ENCODE results near the gene TRPM4. TPM values are rescaled to one million over a fixed set of nuclear protein-coding genes. Genes with fewer than 3 reads are reported as not detected.
"Not testable (repeated sequence)": the region's sequence is repeated elsewhere in the genome, so short reads cannot be mapped to it uniquely, and the experiment has no call there.

The TRPM4 gene
- polyA plus RNA-seq, 3 donors = 29.4 to 62.7 (median 39.0) TPM

GRCh38 chr19:49222011-49222410, 64.4 kb downstream of the TRPM4 start:
- DNase-seq = no peak

GRCh38 chr19:49222528-49222927, 64.9 kb downstream of the TRPM4 start:
- no peak for DNase-seq

- no peak for DNase-seq
These were observed 65.9 kb downstream of the TRPM4 start for GRCh38 chr19:49223472-49223871.

- not testable (repeated sequence) for DNase-seq
These were observed 66.8 kb downstream of the TRPM4 start for GRCh38 chr19:49224441-49224840.

- DNase-seq = no peak
These were observed 67.3 kb downstream of the TRPM4 start for GRCh38 chr19:49224879-49225278.

- DNase-seq = no peak
These were observed 71.8 kb downstream of the TRPM4 start for GRCh38 chr19:49229416-49229815.

- DNase-seq = no peak
These were observed 73.8 kb downstream of the TRPM4 start for GRCh38 chr19:49231389-49231788.

GRCh38 chr19:49231804-49232203, 74.2 kb downstream of the TRPM4 start:
- no peak for DNase-seq

- DNase-seq = no peak
These were observed 75.6 kb downstream of the TRPM4 start for GRCh38 chr19:49233163-49233562.

GRCh38 chr19:49241769-49242168, 84.2 kb downstream of the TRPM4 start:
- no peak for DNase-seq

GRCh38 chr19:49243129-49243528, 85.5 kb downstream of the TRPM4 start:
- DNase-seq = no peak

- no peak for DNase-seq
These were observed 86.1 kb downstream of the TRPM4 start for GRCh38 chr19:49243726-49244125.

GRCh38 chr19:49244256-49244655, 86.7 kb downstream of the TRPM4 start:
- no peak for DNase-seq

- no peak for DNase-seq
These were observed 90.1 kb downstream of the TRPM4 start for GRCh38 chr19:49247676-49248075.

- DNase-seq = no peak
These were observed 92.3 kb downstream of the TRPM4 start for GRCh38 chr19:49249933-49250332.

- DNase-seq = no peak
These were observed 98.1 kb downstream of the TRPM4 start for GRCh38 chr19:49255674-49256073.

GRCh38 chr19:49256691-49257090, 99.1 kb downstream of the TRPM4 start:
- DNase-seq = no peak

Other genes with a start within 250 kb of the TRPM4 start
- gene DHDH, start 224.1 kb upstream of the TRPM4 start, polyA plus RNA-seq (ENCODE audit: insufficient read length in 3 of 3) = 10 to 100 TPM in 1 of 3 donors, 1 to 10 TPM in 2; 8.5 to 11.6 (median 9.7) TPM
- 10 to 100 TPM; 76.5 to 91.9 (median 87.6) TPM for gene BAX, start 202.9 kb upstream of the TRPM4 start, polyA plus RNA-seq (ENCODE audit: insufficient read length in 3 of 3)
- gene FTL, start 192.5 kb upstream of the TRPM4 start, polyA plus RNA-seq (ENCODE audit: insufficient read length in 3 of 3) = 1,000 to 10,000 TPM; 2,476 to 3,205 (median 2,712) TPM
- gene GYS1, start 164.5 kb upstream of the TRPM4 start, polyA plus RNA-seq (ENCODE audit: insufficient read length in 3 of 3) = 10 to 100 TPM; 42.9 to 56.7 (median 55.5) TPM
- gene RUVBL2, start 163.9 kb upstream of the TRPM4 start, polyA plus RNA-seq (ENCODE audit: insufficient read length in 3 of 3) = 100 to 1,000 TPM in 2 of 3 donors, 10 to 100 TPM in 1; 96.2 to 118 (median 101) TPM
- under 1 TPM in 2 of 3 donors, not detected in 1; 0.30 to 0.71 TPM for gene LHB, start 140.7 kb upstream of the TRPM4 start, polyA plus RNA-seq (ENCODE audit: insufficient read length in 3 of 3)
- gene CGB3, start 133.5 kb upstream of the TRPM4 start, polyA plus RNA-seq (ENCODE audit: insufficient read length in 3 of 3) = not detected
- gene CGB2, start 125.9 kb upstream of the TRPM4 start, polyA plus RNA-seq (ENCODE audit: insufficient read length in 3 of 3) = not detected
- gene CGB1, start 120.9 kb upstream of the TRPM4 start, polyA plus RNA-seq (ENCODE audit: insufficient read length in 3 of 3) = not detected
- gene CGB5, start 113.9 kb upstream of the TRPM4 start, polyA plus RNA-seq (ENCODE audit: insufficient read length in 3 of 3) = under 1 TPM in 1 of 3 donors, not detected in 2; 0.20 TPM
- gene CGB8, start 108.7 kb upstream of the TRPM4 start, polyA plus RNA-seq (ENCODE audit: insufficient read length in 3 of 3) = under 1 TPM in 1 of 3 donors, not detected in 2; 0.39 TPM
- 1 to 10 TPM in 2 of 3 donors, under 1 TPM in 1; 0.74 to 1.4 (median 1.2) TPM for gene CGB7, start 100.0 kb upstream of the TRPM4 start, polyA plus RNA-seq (ENCODE audit: insufficient read length in 3 of 3)
- gene NTF4, start 93.0 kb upstream of the TRPM4 start, polyA plus RNA-seq (ENCODE audit: insufficient read length in 3 of 3) = 1 to 10 TPM; 3.2 to 6.5 (median 5.7) TPM
- gene KCNA7, start 85.1 kb upstream of the TRPM4 start, polyA plus RNA-seq (ENCODE audit: insufficient read length in 3 of 3) = under 1 TPM; 0.03 to 0.13 (median 0.05) TPM
- gene SNRNP70, start 72.3 kb upstream of the TRPM4 start, polyA plus RNA-seq (ENCODE audit: insufficient read length in 3 of 3) = 100 to 1,000 TPM; 322 to 406 (median 393) TPM
- 10 to 100 TPM in 2 of 3 donors, 1 to 10 TPM in 1; 9.0 to 11.5 (median 10.1) TPM for gene LIN7B, start 43.4 kb upstream of the TRPM4 start, polyA plus RNA-seq (ENCODE audit: insufficient read length in 3 of 3)
- gene C19orf73, start 38.6 kb upstream of the TRPM4 start, polyA plus RNA-seq (ENCODE audit: insufficient read length in 3 of 3) = 1 to 10 TPM; 1.1 to 1.4 (median 1.1) TPM
- gene PPFIA3, start 38.2 kb upstream of the TRPM4 start, polyA plus RNA-seq (ENCODE audit: insufficient read length in 3 of 3) = 1 to 10 TPM; 6.7 to 9.4 (median 9.0) TPM
- 10 to 100 TPM; 24.8 to 36.4 (median 33.1) TPM for gene HRC, start 2.4 kb upstream of the TRPM4 start, polyA plus RNA-seq (ENCODE audit: insufficient read length in 3 of 3)
- 1 to 10 TPM; 2.3 to 5.7 (median 4.6) TPM for gene SLC6A16, start 167.4 kb downstream of the TRPM4 start, polyA plus RNA-seq (ENCODE audit: insufficient read length in 3 of 3)
- gene CD37, start 177.6 kb downstream of the TRPM4 start, polyA plus RNA-seq (ENCODE audit: insufficient read length in 3 of 3) = 10 to 100 TPM; 26.6 to 38.2 (median 36.4) TPM
- 100 to 1,000 TPM in 2 of 3 donors, 10 to 100 TPM in 1; 89.0 to 114 (median 109) TPM for gene TEAD2, start 204.6 kb downstream of the TRPM4 start, polyA plus RNA-seq (ENCODE audit: insufficient read length in 3 of 3)
- gene DKKL1, start 206.1 kb downstream of the TRPM4 start, polyA plus RNA-seq (ENCODE audit: insufficient read length in 3 of 3) = 1 to 10 TPM; 4.2 to 6.7 (median 5.8) TPM
- gene KASH5, start 230.5 kb downstream of the TRPM4 start, polyA plus RNA-seq (ENCODE audit: insufficient read length in 3 of 3) = under 1 TPM in 2 of 3 donors, not detected in 1; 0.10 to 0.34 TPM

All from renal pelvis (tissue), 4 donors.